NT2/D1 (cell line): ENCODE data around the gene NRXN2.

ENCODE experiments used
- SUZ12 ChIP-seq: IDR thresholded peaks from 2 replicates; pipeline ENCODE4 v1.6.1; 2011; ENCODE audit not compliant: insufficient read length, insufficient read depth; ENCODE audit errors: extremely low read depth
- YY1 ChIP-seq: IDR thresholded peaks from 2 replicates; pipeline ENCODE4 v1.6.1; 2011; ENCODE audit not compliant: insufficient read length, insufficient read depth
- ZNF274 ChIP-seq: IDR thresholded peaks from 2 replicates; pipeline ENCODE4 v1.6.1; 2011; ENCODE audit warnings: mild to moderate bottlenecking, low read depth, low read length

DNA sequence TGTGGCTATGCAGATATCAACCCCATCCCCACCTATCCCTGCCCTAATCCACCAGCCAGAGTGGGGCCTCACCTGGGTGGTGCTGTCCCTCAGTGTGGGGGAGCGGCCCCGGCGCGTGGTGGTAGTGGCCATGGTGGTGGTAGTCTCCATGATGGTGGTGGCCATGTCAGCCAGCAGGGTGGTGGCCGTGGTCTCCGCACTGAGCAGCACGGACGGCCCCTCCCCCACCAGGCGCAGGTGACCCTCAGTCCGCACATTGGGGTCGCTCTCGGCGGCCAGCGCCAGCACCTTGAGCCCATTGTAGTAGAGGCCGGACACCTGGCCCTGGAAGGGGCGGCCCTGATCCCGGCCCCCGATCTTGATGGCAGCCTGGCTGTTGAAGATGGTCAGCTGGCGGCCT is 100.3 kb downstream of the NRXN2 start:
- TF ChIP-seq ZNF274 (no peak), SUZ12 (no peak), YY1 (no peak)
